ENCODE results near the gene KCNK18.

GRCh38 chr10:117255835-117256460 lies 58.7 kb downstream of the KCNK18 start:
- no peak for TF ChIP-seq EZH2 (IDR thresholded peaks at IDR 0.05)
- no peak for TF ChIP-seq POLR2AphosphoS5 (IDR thresholded peaks at IDR 0.05; ENCODE audit: borderline replicate concordance, low read depth, low read length)
- TF ChIP-seq FOXP2 (optimal IDR thresholded peaks at IDR 0.05; ENCODE audit: control extremely low read depth, extremely low read length, insufficient read depth): no peak
